Measurements from ENCODE around the gene HBG2.

DNA sequence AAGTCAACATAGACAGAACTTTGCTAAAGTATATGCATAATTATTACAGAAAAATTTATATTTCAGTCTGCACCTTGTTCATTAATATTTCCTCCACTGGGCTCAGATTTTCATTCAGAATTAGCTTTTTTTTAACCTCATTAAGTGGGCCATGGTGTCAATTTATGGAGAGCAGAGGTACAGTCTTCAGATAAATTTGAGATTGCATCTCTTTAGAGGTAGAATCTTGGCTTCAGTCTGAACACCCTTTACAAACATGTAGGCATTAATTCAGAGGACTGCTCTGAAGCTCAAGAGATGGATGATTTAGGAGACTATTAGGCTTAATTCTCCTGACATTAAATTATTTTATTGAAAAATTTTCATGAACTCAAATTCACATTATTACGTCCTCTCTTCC lies 24.3 kb downstream of the HBG2 start:
- TF ChIP-seq, protein P1, sequence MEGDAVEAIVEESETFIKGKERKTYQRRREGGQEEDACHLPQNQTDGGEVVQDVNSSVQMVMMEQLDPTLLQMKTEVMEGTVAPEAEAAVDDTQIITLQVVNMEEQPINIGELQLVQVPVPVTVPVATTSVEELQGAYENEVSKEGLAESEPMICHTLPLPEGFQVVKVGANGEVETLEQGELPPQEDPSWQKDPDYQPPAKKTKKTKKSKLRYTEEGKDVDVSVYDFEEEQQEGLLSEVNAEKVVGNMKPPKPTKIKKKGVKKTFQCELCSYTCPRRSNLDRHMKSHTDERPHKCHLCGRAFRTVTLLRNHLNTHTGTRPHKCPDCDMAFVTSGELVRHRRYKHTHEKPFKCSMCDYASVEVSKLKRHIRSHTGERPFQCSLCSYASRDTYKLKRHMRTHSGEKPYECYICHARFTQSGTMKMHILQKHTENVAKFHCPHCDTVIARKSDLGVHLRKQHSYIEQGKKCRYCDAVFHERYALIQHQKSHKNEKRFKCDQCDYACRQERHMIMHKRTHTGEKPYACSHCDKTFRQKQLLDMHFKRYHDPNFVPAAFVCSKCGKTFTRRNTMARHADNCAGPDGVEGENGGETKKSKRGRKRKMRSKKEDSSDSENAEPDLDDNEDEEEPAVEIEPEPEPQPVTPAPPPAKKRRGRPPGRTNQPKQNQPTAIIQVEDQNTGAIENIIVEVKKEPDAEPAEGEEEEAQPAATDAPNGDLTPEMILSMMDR (conservative IDR thresholded peaks at IDR 0.05; ENCODE audit: low read length) = no peak
- TF ChIP-seq EZH2phosphoT487 (IDR thresholded peaks at IDR 0.05; ENCODE audit: borderline replicate concordance) = no peak

Measured in Loucy (cell line).